ENCODE measurements around the gene COX7A2. TPM values are rescaled to one million over a fixed set of nuclear protein-coding genes. Genes with fewer than 3 reads are reported as not detected.
A peak's percentile ranks its signal among the peaks of the same experiment; 100 is the strongest.

The COX7A2 gene
- total RNA-seq, 1 donor from 2014 or later: 360 TPM

- Histone ChIP-seq H3K4me1 (peaks cover 0 to 4% of the 10 kb centered on the region in 2 donors), H3K4me3 (peak overlapping the region in 1 of 2 donors; percentile 21), H3K9me3 (no peaks in the 10 kb centered on the region), H3K27me3 (no peaks in the 10 kb centered on the region), H3K36me3 (no peaks in the 10 kb centered on the region), H3K27ac (no peak overlapping the region)
- DNase-seq (ENCODE audit: low spot score in 2 of 2): no peak
- peak; percentile 49 to 76 (median 73) for TF ChIP-seq CTCF (IDR thresholded peaks at IDR 0.05)
- intact Hi-C loops (cut with DNase I): loop anchor here (2.0 kb wide), 1 partner anchor 18 kb away; no protein-coding TSS in a partner anchor
Observed at GRCh38 chr6:75230484-75231325, 12.9 kb downstream of the COX7A2 start.

DNA sequence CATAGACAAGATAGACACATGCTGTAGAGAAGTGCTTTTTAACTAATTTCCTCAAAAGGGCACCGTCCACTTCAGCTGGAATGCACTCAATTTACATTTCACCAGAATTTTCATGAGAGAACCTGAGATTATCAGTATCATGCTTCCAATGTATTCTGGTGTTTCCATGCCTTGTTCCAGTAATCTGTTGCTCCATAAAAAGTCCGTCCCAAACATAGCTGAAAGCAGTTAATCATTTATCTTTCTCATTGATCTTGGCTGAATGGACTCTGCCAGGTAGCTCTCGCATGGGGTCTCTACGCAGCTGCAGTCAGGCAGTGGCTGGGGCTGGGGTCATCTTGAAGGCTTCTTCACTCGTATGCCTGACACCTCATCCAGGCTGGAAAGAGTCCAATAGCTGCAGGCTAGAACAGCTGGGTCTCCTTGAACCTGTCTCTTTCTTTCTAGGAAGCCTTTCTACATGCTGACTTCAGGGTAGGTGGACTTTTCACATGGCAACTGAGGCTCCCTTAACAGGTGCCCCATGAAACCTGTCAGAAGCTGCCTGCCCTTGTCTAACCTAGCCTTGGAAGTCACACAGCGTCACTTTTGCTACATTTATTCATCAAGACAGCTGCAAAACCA, 19.2 kb downstream of the COX7A2 start:
- Histone ChIP-seq H3K9me3 (no peaks in the 10 kb centered on the region), H3K4me1 (no peaks in the 10 kb centered on the region), H3K4me3 (no peak overlapping the region), H3K27me3 (no peaks in the 10 kb centered on the region), H3K27ac (no peak overlapping the region), H3K36me3 (no peaks in the 10 kb centered on the region)
- TF ChIP-seq CTCF (IDR thresholded peaks at IDR 0.05): no peak
- DNase-seq (ENCODE audit: low spot score in 2 of 2): no peak
- intact Hi-C loops (cut with DNase I): no loop called here

- TF ChIP-seq CTCF (IDR thresholded peaks at IDR 0.05): no peak
- Histone ChIP-seq H3K27me3 (no peaks in the 10 kb centered on the region), H3K9me3 (no peaks in the 10 kb centered on the region), H3K4me1 (no peaks in the 10 kb centered on the region), H3K36me3 (no peaks in the 10 kb centered on the region), H3K4me3 (no peak overlapping the region), H3K27ac (no peak overlapping the region)
- DNase-seq (ENCODE audit: low spot score in 2 of 2): no peak
- intact Hi-C loops (cut with DNase I): no loop called here
Observed at GRCh38 chr6:75223428-75223827, 20.2 kb downstream of the COX7A2 start.

GRCh38 chr6:75222261-75222660, 21.3 kb downstream of the COX7A2 start:
- Histone ChIP-seq H3K36me3 (no peaks in the 10 kb centered on the region), H3K27me3 (no peaks in the 10 kb centered on the region), H3K4me3 (no peak overlapping the region), H3K9me3 (no peaks in the 10 kb centered on the region), H3K27ac (no peak overlapping the region), H3K4me1 (no peaks in the 10 kb centered on the region)
- no peak for TF ChIP-seq CTCF (IDR thresholded peaks at IDR 0.05)
- intact Hi-C loops (cut with DNase I): no loop called here
- no peak for DNase-seq (ENCODE audit: low spot score in 2 of 2)

GRCh38 chr6:75221116-75221515, 22.5 kb downstream of the COX7A2 start:
- Histone ChIP-seq H3K9me3 (no peaks in the 10 kb centered on the region), H3K4me3 (no peak overlapping the region), H3K27ac (no peak overlapping the region), H3K4me1 (peaks cover 0 to 3% of the 10 kb centered on the region in 2 donors), H3K36me3 (no peaks in the 10 kb centered on the region), H3K27me3 (no peaks in the 10 kb centered on the region)
- no peak for DNase-seq (ENCODE audit: low spot score in 2 of 2)
- TF ChIP-seq CTCF (IDR thresholded peaks at IDR 0.05): no peak
- intact Hi-C loops (cut with DNase I): no loop called here
